Mesendoderm (in vitro differentiated cells): ENCODE data around the gene ANAPC7.
"Not testable (repeated sequence)": the region's sequence is repeated elsewhere in the genome, so short reads cannot be mapped to it uniquely, and the experiment has no call there.

Experiments used
- DNase-seq: peaks from one replicate; pipeline ENCODE4 v3.0.0; 2013
- H2AK5ac ChIP-seq: 2 replicates; pipeline ENCODE4 v1.6.1; 2013; ENCODE audit warnings: low read length, inconsistent platforms
- H2BK120ac ChIP-seq: 2 replicates; pipeline ENCODE4 v1.6.1; 2013; ENCODE audit warnings: low read depth, mild to moderate bottlenecking, low read length, moderate library complexity, mixed read lengths
- H2BK15ac ChIP-seq: replicated peaks from 2 replicates; pipeline ENCODE4 v1.6.1; 2013; ENCODE audit warnings: low read depth, mild to moderate bottlenecking, moderate library complexity
- H2BK5ac ChIP-seq: 2 replicates; pipeline ENCODE4 v1.6.1; 2013; ENCODE audit warnings: low read length, inconsistent platforms
- H3K18ac ChIP-seq: 2 replicates; pipeline ENCODE4 v1.6.1; 2013; ENCODE audit warnings: mild to moderate bottlenecking, low read length, mixed read lengths
- H3K23ac ChIP-seq: one replicate; pipeline ENCODE4 v1.6.1; 2013; ENCODE audit warnings: low read length
- H3K27ac ChIP-seq: 2 replicates; pipeline ENCODE4 v1.5.1; 2013; ENCODE audit warnings: low read depth, mild to moderate bottlenecking, inconsistent platforms, low read length, moderate library complexity
- H3K27me3 ChIP-seq: 2 replicates; pipeline ENCODE4 v1.6.1; 2013; ENCODE audit warnings: low read length, control low read depth, mild to moderate bottlenecking, inconsistent platforms; ENCODE audit not compliant: insufficient read depth, poor library complexity
- H3K36me3 ChIP-seq: 2 replicates; pipeline ENCODE4 v1.6.1; 2013; ENCODE audit warnings: low read length, inconsistent platforms; ENCODE audit not compliant: control insufficient read depth, insufficient read depth
- H3K4ac ChIP-seq: one replicate; pipeline ENCODE4 v1.6.1; 2013; ENCODE audit warnings: low read depth, mild to moderate bottlenecking, low read length, moderate library complexity
- H3K4me1 ChIP-seq: 2 replicates; pipeline ENCODE4 v1.6.1; 2013; ENCODE audit warnings: low read depth, low read length, inconsistent platforms; ENCODE audit not compliant: control insufficient read depth
- H3K4me2 ChIP-seq: 2 replicates; pipeline ENCODE4 v1.6.1; 2013; ENCODE audit warnings: low read length
- H3K4me3 ChIP-seq: 2 replicates; pipeline ENCODE4 v1.5.1; 2013; ENCODE audit warnings: mild to moderate bottlenecking, low read length
- H3K56ac ChIP-seq: one replicate; pipeline ENCODE4 v1.6.1; 2013; ENCODE audit warnings: low read length
- H3K79me1 ChIP-seq: 2 replicates; pipeline ENCODE4 v1.6.1; 2013; ENCODE audit warnings: low read length, inconsistent platforms
- H3K79me2 ChIP-seq: 2 replicates; pipeline ENCODE4 v1.6.1; 2013; ENCODE audit warnings: mild to moderate bottlenecking, low read length; ENCODE audit not compliant: control insufficient read depth, insufficient read depth
- H3K9ac ChIP-seq: 2 replicates; pipeline ENCODE4 v1.6.1; 2013; ENCODE audit warnings: low read length, inconsistent platforms
- H4K5ac ChIP-seq: one replicate; pipeline ENCODE4 v1.6.1; 2013; ENCODE audit warnings: low read length
- H4K8ac ChIP-seq: one replicate; pipeline ENCODE4 v1.6.1; 2013; ENCODE audit warnings: low read depth, mild to moderate bottlenecking, control low read depth, low read length, moderate library complexity
- WGBS: extraction: QIAGEN DNeasy Blood & Tissue Kit; methylation state at CpG from one replicate; pipeline ENCODE4 v1.1.7; 2013; ENCODE audit warnings: low lambda C conversion rate, missing lambda C conversion rate; ENCODE audit not compliant: insufficient coverage; ENCODE audit errors: extremely low coverage; 5-methylcytosine and 5-hydroxymethylcytosine counted together

The ANAPC7 gene

GRCh38 chr12:110343736-110344555 lies 59.6 kb downstream of the ANAPC7 start:
- Histone ChIP-seq H3K36me3 (peaks cover 35% of the 10 kb centered on the region), H3K56ac (no peak overlapping the region), H3K27ac (no peak overlapping the region), H3K4me2 (no peak overlapping the region), H3K4ac (no peak overlapping the region), H3K4me3 (no peak overlapping the region), H3K79me1 (no peaks in the 10 kb centered on the region), H3K27me3 (no peaks in the 10 kb centered on the region), H3K79me2 (no peaks in the 10 kb centered on the region), H2BK15ac (no peak overlapping the region), H2BK5ac (no peak overlapping the region), H3K9ac (no peak overlapping the region), H3K18ac (no peak overlapping the region), H3K23ac (no peak overlapping the region), H4K5ac (no peak overlapping the region), H2BK120ac (no peak overlapping the region), H4K8ac (no peak overlapping the region), H3K4me1 (no peaks in the 10 kb centered on the region), H2AK5ac (no peak overlapping the region)
- DNase-seq = no peak
- no CpG with 5 or more reads among the region's 9 CpGs for WGBS

GRCh38 chr12:110343114-110343513 lies 60.4 kb downstream of the ANAPC7 start:
- no peaks in the 10 kb centered on the region for H3K79me2 ChIP-seq
- no peak overlapping the region for H4K5ac ChIP-seq
- no CpG with 5 or more reads among the region's 5 CpGs for WGBS
- H2BK120ac ChIP-seq = no peak overlapping the region
- no peak overlapping the region for H3K4me2 ChIP-seq
- no peak overlapping the region for H3K18ac ChIP-seq
- peaks cover 37% of the 10 kb centered on the region for H3K36me3 ChIP-seq
- no peak overlapping the region for H2BK15ac ChIP-seq
- no peak overlapping the region for H3K4me3 ChIP-seq
- H3K27ac ChIP-seq = no peak overlapping the region
- no peak for DNase-seq
- no peak overlapping the region for H3K56ac ChIP-seq
- H2BK5ac ChIP-seq = no peak overlapping the region
- no peak overlapping the region for H3K9ac ChIP-seq
- H4K8ac ChIP-seq = no peak overlapping the region
- H3K4ac ChIP-seq = no peak overlapping the region
- no peaks in the 10 kb centered on the region for H3K27me3 ChIP-seq
- H2AK5ac ChIP-seq = no peak overlapping the region
- no peaks in the 10 kb centered on the region for H3K4me1 ChIP-seq
- peaks cover under 1% of the 10 kb centered on the region for H3K79me1 ChIP-seq
- no peak overlapping the region for H3K23ac ChIP-seq

GRCh38 chr12:110342157-110342556 lies 61.4 kb downstream of the ANAPC7 start:
- no peak overlapping the region for H4K5ac ChIP-seq
- no peak for DNase-seq
- H3K79me1 ChIP-seq = peaks cover 1% of the 10 kb centered on the region
- H3K36me3 ChIP-seq = peaks cover 33% of the 10 kb centered on the region
- no peak overlapping the region for H3K4ac ChIP-seq
- WGBS = no CpG with 5 or more reads among the region's 15 CpGs
- no peak overlapping the region for H4K8ac ChIP-seq
- no peak overlapping the region for H2AK5ac ChIP-seq
- no peak overlapping the region for H3K56ac ChIP-seq
- H3K79me2 ChIP-seq = no peaks in the 10 kb centered on the region
- H3K27ac ChIP-seq = no peak overlapping the region
- no peak overlapping the region for H2BK15ac ChIP-seq
- H2BK5ac ChIP-seq = no peak overlapping the region
- no peak overlapping the region for H3K18ac ChIP-seq
- no peaks in the 10 kb centered on the region for H3K27me3 ChIP-seq
- no peak overlapping the region for H2BK120ac ChIP-seq
- no peaks in the 10 kb centered on the region for H3K4me1 ChIP-seq
- no peak overlapping the region for H3K4me3 ChIP-seq
- H3K4me2 ChIP-seq = no peak overlapping the region
- H3K23ac ChIP-seq = no peak overlapping the region
- no peak overlapping the region for H3K9ac ChIP-seq

- H3K18ac ChIP-seq = no peak overlapping the region
- no peak overlapping the region for H3K4ac ChIP-seq
- no peak overlapping the region for H2AK5ac ChIP-seq
- H3K4me1 ChIP-seq = no peaks in the 10 kb centered on the region
- no peaks in the 10 kb centered on the region for H3K27me3 ChIP-seq
- H3K9ac ChIP-seq = no peak overlapping the region
- no peak overlapping the region for H4K5ac ChIP-seq
- H3K79me1 ChIP-seq = peaks cover 1% of the 10 kb centered on the region
- H3K36me3 ChIP-seq = peaks cover 38% of the 10 kb centered on the region
- no peak overlapping the region for H3K27ac ChIP-seq
- H2BK5ac ChIP-seq = no peak overlapping the region
- no peak overlapping the region for H3K4me3 ChIP-seq
- no CpG with 5 or more reads among the region's 18 CpGs for WGBS
- no peak overlapping the region for H3K4me2 ChIP-seq
- H3K56ac ChIP-seq = no peak overlapping the region
- no peak overlapping the region for H2BK120ac ChIP-seq
- H2BK15ac ChIP-seq = no peak overlapping the region
- H3K23ac ChIP-seq = no peak overlapping the region
- no peak overlapping the region for H4K8ac ChIP-seq
- H3K79me2 ChIP-seq = no peaks in the 10 kb centered on the region
- no peak for DNase-seq
Measured at GRCh38 chr12:110340706-110341105, 62.8 kb downstream of the ANAPC7 start.

- not testable (repeated sequence) for DNase-seq, H3K4me3 ChIP-seq, H2BK15ac ChIP-seq, H3K27ac ChIP-seq, H3K27me3 ChIP-seq, H3K4me2 ChIP-seq, H3K4ac ChIP-seq, H3K79me2 ChIP-seq, H4K5ac ChIP-seq, H3K4me1 ChIP-seq, H3K9ac ChIP-seq, H2BK120ac ChIP-seq, H2AK5ac ChIP-seq, H2BK5ac ChIP-seq, H3K23ac ChIP-seq, H3K79me1 ChIP-seq, H3K18ac ChIP-seq, H4K8ac ChIP-seq, H3K56ac ChIP-seq
- no CpG with 5 or more reads among the region's 8 CpGs for whole genome bisulfite sequencing
- H3K36me3 ChIP-seq = peaks cover 34% of the 10 kb centered on the region
Measured at GRCh38 chr12:110340261-110340660, 63.2 kb downstream of the ANAPC7 start.
